AG04450 (cell line): Measurements from ENCODE around the gene OR6V1. TPM values are rescaled to one million over a fixed set of nuclear protein-coding genes. Genes with fewer than 3 reads are reported as not detected.

Experiments used
- CTCF ChIA-PET: fragments of 300-600, 350-600 bp; formaldehyde crosslinking; extraction: SDS; loops from one replicate; lab custom pipeline; 2022; ENCODE audit warnings: antibody characterized with exemption, inconsistent platforms; lab: Charles Lee
- POLR2A ChIA-PET: fragments of 350-600 bp; formaldehyde crosslinking; extraction: SDS; loops from one replicate; lab custom pipeline; 2021; ENCODE audit warnings: antibody characterized with exemption, inconsistent platforms; lab: Yijun Ruan, JAX
- DNase-seq: peaks from one replicate; pipeline ENCODE4 v3.0.0-alpha.2; 2011; ENCODE audit warnings: low read depth, low spot score
- H3K27ac ChIP-seq: one replicate; pipeline ENCODE4 v1.5.1; 2012; ENCODE audit warnings: low read depth, low read length, control low read depth
- H3K27me3 ChIP-seq: one replicate; pipeline ENCODE4 v1.6.0; 2012; ENCODE audit warnings: low read length; ENCODE audit not compliant: control insufficient read depth, insufficient read depth
- H3K4me3 ChIP-seq: 2 replicates; pipeline ENCODE4 v1.5.1; 2011; ENCODE audit warnings: mild to moderate bottlenecking, low read depth, low read length, control low read depth
- H3K9me3 ChIP-seq: 2 replicates; pipeline ENCODE4 v1.5.1; 2012; ENCODE audit warnings: low read length; ENCODE audit not compliant: control insufficient read depth, insufficient read depth
- CTCF ChIP-seq: IDR thresholded peaks from 2 replicates; pipeline ENCODE4 v1.5.1; 2011; ENCODE audit warnings: low read depth, low read length, control low read depth, inconsistent platforms
- polyA plus RNA-seq: library from polyadenylated mRNA; depleted of rRNA; stranded (reverse); fragments of >200 nt; gene quantifications from 2 replicates; pipeline ENCODE4 v1.2.3, GENCODE V29; 2011

Gene OR6V1
- polyA plus RNA-seq, 1 experiment = not detected

DNA sequence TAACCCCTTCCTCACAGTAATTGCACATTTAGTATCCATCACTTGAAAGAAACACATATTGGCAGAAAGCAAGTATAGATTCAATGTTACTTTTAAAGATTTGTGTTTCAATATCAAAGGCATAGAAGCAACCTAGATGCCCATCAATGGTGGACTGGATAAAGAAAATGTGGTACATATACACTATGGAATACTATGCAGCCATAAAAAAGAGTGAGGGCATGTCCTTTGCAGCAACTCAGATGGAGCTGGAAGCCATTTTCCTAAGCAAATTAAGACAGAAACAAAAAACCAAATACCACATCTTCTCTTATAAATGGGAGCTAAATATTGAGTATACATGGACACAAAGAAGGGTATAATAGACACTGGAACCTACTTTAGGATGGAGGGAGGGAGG, 3.6 kb downstream of the OR6V1 start:
- TF ChIP-seq CTCF = no peak
- POLR2A ChIA-PET = no interaction called here
- H3K4me3 ChIP-seq = no peak overlapping the region
- H3K27ac ChIP-seq = no peak overlapping the region
- no peak for DNase-seq
- CTCF ChIA-PET = no interaction called here
- no peaks in the 10 kb centered on the region for H3K27me3 ChIP-seq
- H3K9me3 ChIP-seq = peaks cover 17% of the 10 kb centered on the region

GRCh38 chr7:143063741-143064140, 11.6 kb downstream of the OR6V1 start:
- Histone ChIP-seq H3K9me3 (peaks cover 18% of the 10 kb centered on the region), H3K27me3 (no peaks in the 10 kb centered on the region)
- CTCF ChIA-PET = no interaction called here

GRCh38 chr7:143068446-143068845, 16.3 kb downstream of the OR6V1 start:
- CTCF ChIA-PET = no interaction called here
- no peak for TF ChIP-seq CTCF
- DNase-seq = no peak
- no peak overlapping the region for H3K27ac ChIP-seq
- POLR2A ChIA-PET = no interaction called here
- H3K27me3 ChIP-seq = no peaks in the 10 kb centered on the region
- no peak overlapping the region for H3K4me3 ChIP-seq
- peaks cover 12% of the 10 kb centered on the region for H3K9me3 ChIP-seq

More at GRCh38 chr7:143063741-143064140, 11.6 kb downstream of the OR6V1 start:
- no peak for DNase-seq
- Histone ChIP-seq H3K4me3 (no peak overlapping the region), H3K27ac (no peak overlapping the region)
- no peak for TF ChIP-seq CTCF
- POLR2A ChIA-PET = no interaction called here

DNA sequence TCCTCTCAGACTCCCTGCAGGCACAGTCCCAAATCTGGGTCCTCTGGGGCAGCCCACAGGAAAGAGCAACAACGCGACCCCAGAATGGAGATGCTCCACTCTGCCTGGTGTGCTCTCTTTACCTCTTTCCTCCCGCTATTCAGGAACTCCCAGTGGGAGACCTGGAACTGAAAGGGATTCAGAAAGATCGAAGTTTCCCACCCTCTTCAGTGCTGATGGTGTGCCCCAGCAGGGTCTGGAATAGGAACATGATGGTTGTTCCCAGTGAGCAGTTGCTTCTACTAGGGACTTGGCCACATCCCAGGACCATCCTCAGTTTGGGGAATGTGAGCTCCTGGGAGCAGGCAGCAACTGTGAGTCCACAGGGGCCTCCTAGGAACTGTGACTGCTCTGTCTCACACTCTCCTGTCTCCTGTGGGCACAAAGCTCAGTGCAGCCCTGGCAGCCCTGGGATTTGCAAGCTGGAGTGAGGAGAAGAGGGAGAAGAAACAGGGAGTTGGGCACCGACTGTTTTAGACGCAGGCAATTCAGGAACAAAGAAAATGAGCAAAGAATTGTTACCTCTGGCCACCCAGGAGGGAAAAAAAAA, 17.9 kb downstream of the OR6V1 start:
- CTCF ChIA-PET = interaction anchor here (0.7 kb wide), 1 partner anchor 592 kb away, joined by 4 read pairs; no protein-coding TSS in a partner anchor
- DNase-seq = no peak
- Histone ChIP-seq H3K4me3 (no peak overlapping the region), H3K27me3 (no peaks in the 10 kb centered on the region), H3K9me3 (peaks cover 12% of the 10 kb centered on the region), H3K27ac (no peak overlapping the region)
- POLR2A ChIA-PET = no interaction called here
- no peak for TF ChIP-seq CTCF

- ChIA-PET POLR2A (no interaction called here), CTCF (no interaction called here)
- Histone ChIP-seq H3K27me3 (no peaks in the 10 kb centered on the region), H3K9me3 (peaks cover 24% of the 10 kb centered on the region), H3K4me3 (no peak overlapping the region), H3K27ac (no peak overlapping the region)
- TF ChIP-seq CTCF = no peak
- no peak for DNase-seq
Observed at GRCh38 chr7:143073556-143073955, 21.4 kb downstream of the OR6V1 start.
